ENCODE measurements around the gene GAD1.

GRCh38 chr2:170828533-170828916 lies 11.8 kb downstream of the GAD1 start:
- TF ChIP-seq FOS (IDR thresholded peaks at IDR 0.05; ENCODE audit: borderline replicate concordance, insufficient read depth, low read length) (no peak), CTCF (IDR thresholded peaks at IDR 0.05; ENCODE audit: extremely low read depth in 1 of 2, insufficient read depth in 1 of 2, low read depth in 1 of 2, low read length in 2 of 2) (no peak), POLR2A (IDR thresholded peaks at IDR 0.05; ENCODE audit: low read depth, low read length) (no peak)
